Neural cell (in vitro differentiated cells): ENCODE measurements around the gene CDK6.

Experiments
- EP300 ChIP-seq: fragments of 450-650 bp; conservative IDR thresholded peaks from 2 replicates; pipeline ENCODE4 v1.6.1; 2014; ENCODE audit warnings: antibody characterized with exemption, mild to moderate bottlenecking, moderate library complexity; ENCODE audit not compliant: poor library complexity, severe bottlenecking
- EZH2 ChIP-seq: fragments of 200-600, 300-800 bp; shearing (Covaris generic), sonication (generic); IDR thresholded peaks from 2 replicates; pipeline ENCODE4 v1.6.1; 2014; ENCODE audit warnings: antibody characterized with exemption, low read length, borderline replicate concordance, mild to moderate bottlenecking; ENCODE audit not compliant: insufficient read depth, poor library complexity, severe bottlenecking
- MXI1 ChIP-seq: fragments of 450-650 bp; conservative IDR thresholded peaks from 2 replicates; pipeline ENCODE4 v1.6.1; 2014; ENCODE audit warnings: antibody characterized with exemption, mild to moderate bottlenecking; ENCODE audit not compliant: poor library complexity, severe bottlenecking
- POLR2AphosphoS5 ChIP-seq: IDR thresholded peaks from 2 replicates; pipeline ENCODE4 v1.6.1; 2012
- RAD21 ChIP-seq: fragments of 450-650 bp; conservative IDR thresholded peaks from 2 replicates; pipeline ENCODE4 v1.6.1; 2014; ENCODE audit warnings: antibody characterized with exemption, mild to moderate bottlenecking, moderate library complexity
- SMC3 ChIP-seq: fragments of 450-650 bp; conservative IDR thresholded peaks from 2 replicates; pipeline ENCODE4 v1.6.1; 2014; ENCODE audit warnings: antibody characterized with exemption, mild to moderate bottlenecking, moderate library complexity; ENCODE audit not compliant: poor library complexity
- TAF1 ChIP-seq: IDR thresholded peaks from 2 replicates; pipeline ENCODE4 v1.6.1; 2012; ENCODE audit warnings: low read depth
- TF ChIP-seq, protein P1 (sequence below): fragments of 450-650 bp; IDR thresholded peaks from 2 replicates; pipeline ENCODE4 v1.5.1; 2014; ENCODE audit warnings: antibody characterized with exemption, mild to moderate bottlenecking, moderate library complexity; ENCODE audit not compliant: poor library complexity, severe bottlenecking
- TF ChIP-seq, protein P2 (sequence below): IDR thresholded peaks from 2 replicates; pipeline ENCODE4 v1.6.1; 2012; ENCODE audit warnings: borderline replicate concordance

DNA sequence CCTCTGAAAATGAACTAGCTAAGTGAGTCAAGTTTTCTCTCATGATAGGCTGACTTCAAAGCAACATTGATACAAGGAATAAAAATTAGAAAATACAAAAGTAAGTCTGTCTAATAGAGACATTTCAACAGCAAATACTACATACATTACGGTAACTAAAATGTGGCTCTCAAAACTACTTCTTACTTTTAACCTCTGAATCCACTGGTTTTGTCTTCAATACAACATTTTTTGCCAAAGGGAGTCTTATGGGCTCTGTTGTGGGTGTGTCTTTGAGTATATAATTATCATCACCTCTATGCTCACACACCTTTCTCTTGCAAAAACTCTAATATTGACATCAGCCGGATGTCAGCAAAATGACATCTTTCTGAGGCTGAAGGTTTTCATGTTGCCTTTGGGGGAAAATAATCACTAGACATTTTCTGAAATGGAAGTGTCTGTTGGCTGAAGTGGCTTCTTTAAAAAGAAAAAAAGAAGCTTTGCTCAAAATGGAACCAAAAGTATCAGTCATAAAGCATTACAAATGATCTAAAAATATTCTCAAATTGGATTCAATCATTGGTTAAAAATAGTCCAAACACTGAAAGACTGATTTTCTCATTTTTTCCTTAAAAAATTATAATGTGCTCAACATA, 204.4 kb downstream of the CDK6 start:
- TF ChIP-seq, protein P1, sequence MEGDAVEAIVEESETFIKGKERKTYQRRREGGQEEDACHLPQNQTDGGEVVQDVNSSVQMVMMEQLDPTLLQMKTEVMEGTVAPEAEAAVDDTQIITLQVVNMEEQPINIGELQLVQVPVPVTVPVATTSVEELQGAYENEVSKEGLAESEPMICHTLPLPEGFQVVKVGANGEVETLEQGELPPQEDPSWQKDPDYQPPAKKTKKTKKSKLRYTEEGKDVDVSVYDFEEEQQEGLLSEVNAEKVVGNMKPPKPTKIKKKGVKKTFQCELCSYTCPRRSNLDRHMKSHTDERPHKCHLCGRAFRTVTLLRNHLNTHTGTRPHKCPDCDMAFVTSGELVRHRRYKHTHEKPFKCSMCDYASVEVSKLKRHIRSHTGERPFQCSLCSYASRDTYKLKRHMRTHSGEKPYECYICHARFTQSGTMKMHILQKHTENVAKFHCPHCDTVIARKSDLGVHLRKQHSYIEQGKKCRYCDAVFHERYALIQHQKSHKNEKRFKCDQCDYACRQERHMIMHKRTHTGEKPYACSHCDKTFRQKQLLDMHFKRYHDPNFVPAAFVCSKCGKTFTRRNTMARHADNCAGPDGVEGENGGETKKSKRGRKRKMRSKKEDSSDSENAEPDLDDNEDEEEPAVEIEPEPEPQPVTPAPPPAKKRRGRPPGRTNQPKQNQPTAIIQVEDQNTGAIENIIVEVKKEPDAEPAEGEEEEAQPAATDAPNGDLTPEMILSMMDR: no peak
- TF ChIP-seq EZH2 (no peak), RAD21 (no peak), EP300 (no peak), SMC3 (no peak), POLR2AphosphoS5 (no peak), MXI1 (no peak), TAF1 (no peak)
- TF ChIP-seq, protein P2, sequence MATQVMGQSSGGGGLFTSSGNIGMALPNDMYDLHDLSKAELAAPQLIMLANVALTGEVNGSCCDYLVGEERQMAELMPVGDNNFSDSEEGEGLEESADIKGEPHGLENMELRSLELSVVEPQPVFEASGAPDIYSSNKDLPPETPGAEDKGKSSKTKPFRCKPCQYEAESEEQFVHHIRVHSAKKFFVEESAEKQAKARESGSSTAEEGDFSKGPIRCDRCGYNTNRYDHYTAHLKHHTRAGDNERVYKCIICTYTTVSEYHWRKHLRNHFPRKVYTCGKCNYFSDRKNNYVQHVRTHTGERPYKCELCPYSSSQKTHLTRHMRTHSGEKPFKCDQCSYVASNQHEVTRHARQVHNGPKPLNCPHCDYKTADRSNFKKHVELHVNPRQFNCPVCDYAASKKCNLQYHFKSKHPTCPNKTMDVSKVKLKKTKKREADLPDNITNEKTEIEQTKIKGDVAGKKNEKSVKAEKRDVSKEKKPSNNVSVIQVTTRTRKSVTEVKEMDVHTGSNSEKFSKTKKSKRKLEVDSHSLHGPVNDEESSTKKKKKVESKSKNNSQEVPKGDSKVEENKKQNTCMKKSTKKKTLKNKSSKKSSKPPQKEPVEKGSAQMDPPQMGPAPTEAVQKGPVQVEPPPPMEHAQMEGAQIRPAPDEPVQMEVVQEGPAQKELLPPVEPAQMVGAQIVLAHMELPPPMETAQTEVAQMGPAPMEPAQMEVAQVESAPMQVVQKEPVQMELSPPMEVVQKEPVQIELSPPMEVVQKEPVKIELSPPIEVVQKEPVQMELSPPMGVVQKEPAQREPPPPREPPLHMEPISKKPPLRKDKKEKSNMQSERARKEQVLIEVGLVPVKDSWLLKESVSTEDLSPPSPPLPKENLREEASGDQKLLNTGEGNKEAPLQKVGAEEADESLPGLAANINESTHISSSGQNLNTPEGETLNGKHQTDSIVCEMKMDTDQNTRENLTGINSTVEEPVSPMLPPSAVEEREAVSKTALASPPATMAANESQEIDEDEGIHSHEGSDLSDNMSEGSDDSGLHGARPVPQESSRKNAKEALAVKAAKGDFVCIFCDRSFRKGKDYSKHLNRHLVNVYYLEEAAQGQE: no peak
